PC-9 (cell line): Measurements from ENCODE around the gene ECE1.

Experiments used
- CTCF ChIP-seq: fragments of 200-600 bp; sonication (generic); conservative IDR thresholded peaks from 2 replicates; pipeline ENCODE4 v1.6.1; 2017; ENCODE audit warnings: mixed run types, antibody characterized with exemption, mild to moderate bottlenecking, moderate library complexity
- EZH2 ChIP-seq: fragments of 200-600 bp; sonication (generic); IDR thresholded peaks from 2 replicates; pipeline ENCODE4 v1.8.0; 2017; ENCODE audit warnings: antibody characterized with exemption, low read depth

- TF ChIP-seq CTCF (no peak), EZH2 (no peak)
Measured at GRCh38 chr1:21292503-21292983, 2.3 kb upstream of the ECE1 start.
